HG03520 (cell line): Measurements from ENCODE around the gene ADCY4.

ENCODE experiments used
- ATAC-seq: cut with Tn5 transposase; IDR thresholded peaks from one replicate; pipeline ENCODE4 v1.9.1; 2021; ENCODE audit warnings: mild to moderate bottlenecking, moderate library complexity; ENCODE audit not compliant: unreplicated experiment

ADCY4 gene

DNA sequence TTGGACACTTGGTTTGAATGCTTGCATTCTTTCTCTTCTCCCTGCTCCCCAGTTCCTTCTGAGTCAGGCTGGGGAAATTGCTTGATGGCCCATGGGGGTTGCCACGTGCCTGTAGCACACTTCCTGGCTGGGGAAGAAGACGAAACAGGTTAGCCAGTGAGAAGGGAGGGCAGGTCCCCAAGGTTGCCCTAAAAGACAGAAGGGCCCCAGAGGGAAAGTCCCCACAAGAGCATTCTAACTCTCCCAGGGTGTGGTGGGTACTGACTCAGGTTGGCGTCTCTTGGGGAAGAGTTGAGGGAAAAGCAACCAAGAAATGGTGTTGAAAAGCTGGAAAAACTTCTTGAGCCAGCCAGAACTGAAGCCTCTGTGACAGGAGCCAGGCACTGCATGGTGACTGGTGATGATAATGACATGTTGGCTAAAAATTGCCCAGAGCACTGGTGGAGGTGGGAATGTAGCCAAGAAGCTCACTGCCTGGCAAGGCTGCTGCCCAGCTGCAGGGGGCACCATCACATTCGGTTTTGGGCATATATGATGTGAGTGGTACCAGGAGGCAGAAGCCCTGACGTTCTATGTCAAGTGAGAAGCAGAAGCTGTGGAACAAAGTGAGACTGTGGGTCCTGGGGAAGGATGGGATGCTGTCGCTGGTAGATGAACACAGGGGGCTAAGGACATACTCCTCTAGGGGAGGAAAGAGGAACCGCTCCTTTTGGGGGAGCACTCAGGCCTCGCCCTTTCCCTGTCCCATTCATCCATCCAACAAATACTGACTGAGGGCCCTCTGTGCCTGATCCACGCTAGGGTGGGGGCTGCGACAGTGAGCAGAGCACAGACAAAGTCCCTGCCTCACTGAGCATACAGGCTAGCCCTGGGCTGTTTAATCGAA is 55.3 kb downstream of the ADCY4 start:
- no peak for ATAC-seq

DNA sequence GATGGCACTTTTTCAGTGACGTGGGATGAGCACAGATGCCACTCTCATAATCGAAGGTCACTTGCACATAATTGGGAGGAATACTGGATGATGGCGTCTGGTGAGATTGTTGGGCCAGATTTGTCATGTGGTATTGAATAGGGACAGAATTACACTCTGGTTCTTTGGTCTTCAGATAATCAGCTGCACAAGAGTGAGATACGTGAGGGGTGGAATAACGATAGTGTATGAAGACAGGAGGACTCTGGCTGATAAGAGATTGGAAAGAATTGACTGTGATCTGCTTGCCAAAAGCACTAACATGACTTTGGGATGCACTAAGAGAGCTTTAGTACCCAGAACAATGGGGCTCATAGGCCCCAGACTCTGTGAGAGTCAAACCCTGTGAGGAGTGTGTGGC is 56.4 kb downstream of the ADCY4 start:
- ATAC-seq = no peak

DNA sequence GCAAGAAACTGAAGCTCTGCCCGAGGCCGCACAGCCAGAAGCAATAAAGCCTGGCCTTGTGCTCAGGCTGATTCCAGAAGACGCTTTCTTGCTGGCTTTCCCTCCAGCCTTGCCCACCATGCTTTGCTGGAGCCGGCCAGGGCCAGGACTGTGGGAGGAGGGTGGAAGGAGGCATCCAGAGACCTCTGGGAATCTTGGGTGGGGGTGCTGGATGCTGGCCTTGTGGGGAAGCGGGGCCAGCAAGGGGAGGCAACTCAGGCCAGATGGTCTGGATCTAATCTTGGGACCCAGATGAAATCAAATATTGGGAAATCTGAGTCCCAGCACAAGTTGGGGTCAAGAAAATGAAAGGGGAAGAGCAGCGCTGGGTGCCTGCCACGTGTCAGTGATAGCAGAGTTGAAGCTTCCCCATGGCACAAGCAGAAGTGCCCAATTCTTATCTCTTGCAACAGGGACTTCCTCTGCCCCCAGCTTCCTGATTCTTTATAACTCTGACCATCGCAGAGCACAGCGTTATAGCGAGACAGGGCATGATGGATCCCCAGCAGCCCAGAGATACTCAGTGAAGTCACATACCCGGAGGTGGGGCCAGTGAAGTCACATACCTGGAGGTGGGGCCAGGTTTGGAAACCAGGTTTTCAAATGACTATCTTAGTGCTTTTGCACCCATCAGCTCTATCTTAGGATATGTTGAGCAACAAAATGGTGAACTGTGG is 57.1 kb downstream of the ADCY4 start:
- ATAC-seq = no peak

DNA sequence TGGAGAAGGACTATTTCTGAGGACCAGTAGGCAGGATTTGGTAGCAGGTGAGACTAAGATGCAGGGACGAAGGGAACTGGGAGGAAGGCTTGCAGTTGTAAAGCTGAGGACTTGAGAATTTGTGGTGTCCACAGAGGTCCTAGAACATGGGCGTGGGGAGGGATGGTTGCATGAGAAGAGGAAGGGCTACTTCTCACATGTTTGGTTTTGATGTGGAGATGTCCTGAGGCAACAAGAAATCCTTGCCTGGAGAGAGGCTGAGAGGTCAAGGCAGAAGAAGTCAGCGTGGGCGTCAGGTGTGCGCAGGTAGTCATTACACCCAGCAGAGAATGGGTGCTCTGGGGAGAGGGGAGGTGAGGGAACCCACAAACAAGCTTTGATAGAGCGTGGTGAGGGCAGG is 57.8 kb downstream of the ADCY4 start:
- ATAC-seq = no peak

DNA sequence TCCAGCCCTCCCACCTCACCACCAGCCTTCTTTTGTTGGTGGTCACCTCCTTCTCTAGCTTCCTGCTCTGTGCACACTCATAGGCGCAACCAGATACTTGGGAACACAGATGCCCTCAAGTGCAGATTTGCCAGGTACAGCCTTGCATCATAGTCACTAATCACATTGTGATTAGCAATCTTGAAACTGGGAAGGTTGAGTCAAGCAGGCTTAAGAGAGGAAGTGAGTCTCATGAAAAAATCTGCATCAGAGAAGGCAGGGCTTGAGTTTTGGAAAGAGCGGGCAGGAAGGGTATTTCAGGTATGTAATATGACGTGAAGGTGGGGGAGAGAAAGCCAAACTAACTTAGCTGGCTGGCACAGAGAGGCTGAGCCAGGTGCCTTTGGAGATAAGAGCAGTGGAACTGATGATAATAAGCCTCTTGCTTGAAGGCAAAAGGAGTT is 60.7 kb downstream of the ADCY4 start:
- ATAC-seq = peak; percentile 31

DNA sequence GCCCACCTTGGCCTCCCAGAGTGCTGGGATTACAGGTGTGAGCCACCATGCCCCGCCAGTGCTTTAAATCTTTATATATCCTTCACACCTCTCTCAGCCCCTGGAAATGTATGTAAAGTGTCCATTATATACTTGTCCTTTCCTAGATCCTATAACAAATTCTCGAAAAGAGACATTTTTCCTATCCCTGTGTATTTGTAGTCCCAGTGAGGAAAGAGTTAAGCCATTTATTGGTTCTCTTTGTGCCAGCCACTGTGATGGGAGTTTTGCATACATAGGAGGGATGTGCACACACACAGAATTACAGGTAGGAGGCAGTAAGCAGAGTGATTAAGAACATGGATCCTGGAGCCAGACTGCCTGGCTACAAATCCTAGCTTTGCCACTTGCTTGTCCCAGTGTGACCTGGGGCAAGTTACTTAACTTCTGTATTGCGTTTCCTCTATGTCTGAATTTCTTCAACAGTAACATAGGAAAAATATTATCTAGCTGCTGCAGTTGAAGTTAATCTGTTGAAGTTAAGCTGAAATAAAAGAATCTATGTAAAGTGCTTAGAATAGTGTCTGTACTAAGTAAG is 61.4 kb downstream of the ADCY4 start:
- ATAC-seq = no peak

DNA sequence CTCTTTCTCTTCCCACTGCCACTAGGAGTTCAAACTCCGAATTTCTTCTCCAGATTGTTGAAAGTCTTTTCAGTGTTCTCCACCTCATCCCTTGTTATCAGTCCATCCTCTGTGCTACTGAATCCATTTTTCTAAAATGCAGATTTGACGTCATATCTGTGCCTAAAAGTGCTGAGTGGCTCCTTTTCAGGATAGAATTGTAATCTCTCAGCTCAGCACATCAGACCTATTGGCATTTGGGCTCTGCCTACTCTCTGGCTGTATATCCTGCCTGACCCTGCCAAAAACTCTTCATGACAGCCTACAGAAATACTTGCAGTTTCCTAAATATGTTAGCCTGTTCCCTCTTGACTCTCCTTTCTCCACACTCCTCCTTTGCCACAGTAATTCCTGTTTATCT is 62.4 kb downstream of the ADCY4 start:
- no peak for ATAC-seq

DNA sequence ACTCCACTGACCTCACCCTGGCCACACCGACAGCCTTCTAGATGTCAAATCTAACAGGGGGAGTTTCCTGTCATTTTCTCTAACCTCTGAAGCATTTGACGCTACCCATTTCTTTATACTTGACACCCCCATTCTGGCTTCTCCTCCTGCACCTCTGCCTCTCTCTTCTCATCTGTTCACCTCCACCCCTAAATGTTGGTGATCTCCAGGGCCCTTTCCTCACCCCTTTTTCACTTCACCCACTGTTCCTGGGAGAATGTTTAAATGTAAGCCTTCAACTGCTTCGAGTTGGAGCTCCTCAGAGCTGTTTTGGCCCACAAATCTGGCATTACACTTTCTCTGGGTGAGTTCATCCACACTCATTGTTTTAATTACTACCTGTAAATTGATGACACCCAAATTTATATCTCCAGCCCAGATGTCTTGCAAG is 63.0 kb downstream of the ADCY4 start:
- ATAC-seq = no peak

DNA sequence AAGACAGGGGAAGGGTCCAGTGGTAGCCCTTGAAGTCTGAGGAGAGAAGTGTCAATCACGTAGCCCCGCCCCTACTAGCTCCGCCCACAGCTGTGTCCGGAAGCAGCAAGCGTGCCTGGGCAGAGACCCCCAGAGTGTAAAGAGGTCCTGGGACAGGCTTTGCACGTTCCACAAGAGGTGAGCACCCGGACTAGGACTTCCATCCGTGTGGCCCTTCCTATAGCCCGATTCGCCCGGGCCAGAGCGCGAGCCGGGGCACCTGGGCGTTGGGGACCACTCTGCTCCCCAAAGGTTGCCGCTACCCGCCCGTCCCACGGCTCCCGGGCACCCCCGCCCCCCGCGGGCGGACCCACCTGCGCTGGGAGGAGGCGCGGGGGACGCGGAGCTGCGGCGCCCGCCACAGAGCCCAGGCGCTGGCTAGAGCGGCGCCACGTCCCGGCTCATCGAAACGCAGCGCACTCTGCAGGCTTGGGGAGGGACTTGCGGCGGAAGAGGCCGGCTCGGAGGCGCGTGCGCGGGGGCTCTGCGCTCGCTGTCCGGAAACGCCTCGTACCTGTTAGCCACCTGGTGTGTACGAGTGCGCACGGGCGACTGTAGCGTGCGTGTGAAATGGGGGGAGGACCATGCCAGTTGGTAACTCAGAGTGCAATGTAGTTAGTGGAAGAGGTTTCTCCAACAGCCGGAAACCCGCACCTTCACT is 63.6 kb downstream of the ADCY4 start, which contains the start of gene RABGGTA:
Gene RABGGTA (minus strand): TSS at position 464 of the 700 bp plus-strand sequence. CDS start 482 bp downstream, outside the sequence.
- peak; percentile 86 for ATAC-seq

DNA sequence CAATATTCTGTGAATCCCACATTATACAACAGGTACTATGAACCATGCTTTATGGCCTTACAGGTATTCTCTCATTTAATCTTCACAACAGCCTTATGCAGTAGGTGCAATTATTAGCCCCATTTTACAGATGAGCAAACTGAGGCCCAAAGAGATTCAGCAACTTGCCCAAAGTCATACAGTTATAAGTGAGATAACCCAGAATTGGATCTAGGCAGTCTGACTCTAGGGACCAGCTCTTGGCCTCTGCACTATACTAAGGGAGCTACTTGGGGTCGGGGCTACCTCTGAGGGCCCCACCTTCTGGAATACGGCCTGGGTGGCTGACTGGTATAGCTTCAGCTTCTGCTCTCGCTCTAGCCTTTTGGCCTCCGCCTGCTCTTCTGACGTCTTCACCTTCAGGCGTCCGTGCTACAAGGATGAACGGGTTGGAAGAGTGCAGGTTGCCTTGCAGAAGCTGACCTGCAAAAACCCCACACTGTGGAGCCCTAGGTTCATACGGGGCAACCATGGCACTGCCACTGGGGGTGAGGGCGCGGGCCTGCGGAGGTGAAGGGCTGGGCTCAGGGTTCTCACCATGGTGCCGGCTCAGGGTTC is 64.2 kb downstream of the ADCY4 start:
- no peak for ATAC-seq

DNA sequence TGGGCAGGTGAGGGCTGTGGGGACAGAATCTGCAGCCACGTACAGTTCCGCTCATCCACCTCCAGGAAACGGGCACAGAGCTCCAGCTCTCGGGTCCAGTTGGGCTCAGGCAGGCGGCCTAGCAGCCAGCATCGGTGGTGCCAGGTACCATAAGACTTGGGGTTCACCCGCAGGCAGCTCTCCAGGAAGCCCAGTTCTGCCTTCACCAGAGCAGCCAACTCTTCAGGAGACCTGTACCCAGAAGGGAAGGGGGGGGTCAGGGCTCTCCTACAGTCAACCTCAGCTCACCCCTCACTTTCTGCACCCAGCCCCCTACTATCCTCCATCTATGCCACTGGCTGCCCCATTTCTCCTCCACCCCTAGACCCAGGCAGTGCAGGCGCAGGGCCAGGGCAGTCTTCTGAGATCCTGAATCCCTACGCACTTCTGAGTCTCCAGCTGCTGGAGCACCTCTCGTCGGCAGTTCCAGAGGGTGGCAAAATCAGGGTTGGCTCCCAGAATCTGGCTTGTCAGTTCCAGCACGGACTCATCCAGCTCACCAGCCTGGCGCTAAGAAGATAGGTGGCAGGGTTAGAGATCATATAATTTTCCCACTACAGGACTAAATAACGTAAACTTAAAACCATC is 64.8 kb downstream of the ADCY4 start:
- ATAC-seq = no peak

DNA sequence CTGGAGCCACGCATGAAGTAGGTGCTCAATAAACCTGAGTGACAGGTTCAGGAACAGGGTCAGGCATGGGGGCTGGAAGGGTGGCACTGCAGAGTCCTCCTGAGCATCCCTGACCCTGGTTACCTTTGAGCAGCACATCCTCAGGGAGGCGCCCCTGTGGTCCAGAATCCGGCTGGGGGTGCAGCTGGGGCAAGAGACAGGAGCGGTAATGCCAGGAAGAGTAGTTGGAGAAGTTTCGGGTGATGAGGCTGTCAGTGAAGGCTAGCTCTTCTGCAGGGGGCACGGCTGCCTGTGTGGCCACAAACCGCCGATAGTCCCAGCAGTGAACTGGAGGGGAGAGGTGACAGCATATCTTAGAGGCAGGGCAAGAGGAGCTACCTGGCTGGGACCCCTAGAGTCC is 65.5 kb downstream of the ADCY4 start:
- ATAC-seq = no peak
